Measurements from ENCODE around the gene CLMP. TPM values are rescaled to one million over a fixed set of nuclear protein-coding genes. Genes with fewer than 3 reads are reported as not detected.
"Not testable (repeated sequence)": the region's sequence is repeated elsewhere in the genome, so short reads cannot be mapped to it uniquely, and the experiment has no call there.

CLMP gene
- total and polyA plus RNA-seq, 2 experiments from 2014 or later: 7.1 to 18.4 TPM

- H3K4me3 Mint-ChIP-seq: no peak overlapping the region
- H3K4me3 ChIP-seq: no peak overlapping the region
- TF ChIP-seq STAT1 (IDR thresholded peaks at IDR 0.05; ENCODE audit: unreplicated experiment): no peak
- TF ChIP-seq EZH2 (IDR thresholded peaks at IDR 0.05; ENCODE audit: low read depth, unreplicated experiment): no peak
- TF ChIP-seq ZNF331 (CRISPR knock-in tag; IDR thresholded peaks at IDR 0.05; ENCODE audit: low read depth): no peak
- TF ChIP-seq, protein P1, sequence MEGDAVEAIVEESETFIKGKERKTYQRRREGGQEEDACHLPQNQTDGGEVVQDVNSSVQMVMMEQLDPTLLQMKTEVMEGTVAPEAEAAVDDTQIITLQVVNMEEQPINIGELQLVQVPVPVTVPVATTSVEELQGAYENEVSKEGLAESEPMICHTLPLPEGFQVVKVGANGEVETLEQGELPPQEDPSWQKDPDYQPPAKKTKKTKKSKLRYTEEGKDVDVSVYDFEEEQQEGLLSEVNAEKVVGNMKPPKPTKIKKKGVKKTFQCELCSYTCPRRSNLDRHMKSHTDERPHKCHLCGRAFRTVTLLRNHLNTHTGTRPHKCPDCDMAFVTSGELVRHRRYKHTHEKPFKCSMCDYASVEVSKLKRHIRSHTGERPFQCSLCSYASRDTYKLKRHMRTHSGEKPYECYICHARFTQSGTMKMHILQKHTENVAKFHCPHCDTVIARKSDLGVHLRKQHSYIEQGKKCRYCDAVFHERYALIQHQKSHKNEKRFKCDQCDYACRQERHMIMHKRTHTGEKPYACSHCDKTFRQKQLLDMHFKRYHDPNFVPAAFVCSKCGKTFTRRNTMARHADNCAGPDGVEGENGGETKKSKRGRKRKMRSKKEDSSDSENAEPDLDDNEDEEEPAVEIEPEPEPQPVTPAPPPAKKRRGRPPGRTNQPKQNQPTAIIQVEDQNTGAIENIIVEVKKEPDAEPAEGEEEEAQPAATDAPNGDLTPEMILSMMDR (conservative IDR thresholded peaks at IDR 0.05; ENCODE audit: low read depth in 2 of 2): no peak
- TF ChIP-seq NANOG (IDR thresholded peaks at IDR 0.05; ENCODE audit: borderline replicate concordance): no peak
- no peak for TF ChIP-seq CREB1 (CRISPR knock-in tag; IDR thresholded peaks at IDR 0.05; ENCODE audit: low read depth)
- TF ChIP-seq JUNB (IDR thresholded peaks at IDR 0.05; ENCODE audit: unreplicated experiment): no peak
- no peak for TF ChIP-seq POLR2AphosphoS5 (IDR thresholded peaks at IDR 0.05; ENCODE audit: low read depth)
- no peaks in the 10 kb centered on the region for H3K9me3 Mint-ChIP-seq
- peaks cover 5% of the 10 kb centered on the region for H3K4me1 Mint-ChIP-seq
- H3K36me3 Mint-ChIP-seq (ENCODE audit: low read depth): peaks cover 4% of the 10 kb centered on the region; the same call in 1 of the 3 replicates
- H3K27ac ChIP-seq (ENCODE audit: low read depth): 0 out of 2 replicates have a peak overlapping the region, but pooled peaks have one; percentile 39
- no peak for DNase-seq (ENCODE audit: low spot score)
- H3F3A ChIP-seq (replicated peaks; ENCODE audit: low read depth): no peaks in the 10 kb centered on the region
- H3K4me1 ChIP-seq (ENCODE audit: insufficient read depth): 0 out of 2 replicates have a peak, but pooled peaks cover under 1% of the 10 kb centered on the region
- no peak overlapping the region for H3K27ac Mint-ChIP-seq
- H3K36me3 ChIP-seq (ENCODE audit: insufficient read depth): no peaks in the 10 kb centered on the region
- H2AFZ ChIP-seq: no peak overlapping the region
- no peak for ATAC-seq
- H4K20me1 ChIP-seq (replicated peaks; ENCODE audit: insufficient read depth): no peaks in the 10 kb centered on the region
- H3K4me2 ChIP-seq: no peak overlapping the region
- H3K27me3 Mint-ChIP-seq (ENCODE audit: insufficient read depth, low read depth, poor library complexity): no peaks in the 10 kb centered on the region
- peaks cover 6% of the 10 kb centered on the region for H3K79me2 ChIP-seq (replicated peaks; ENCODE audit: insufficient read depth)
- H3K9me2 ChIP-seq (ENCODE audit: insufficient read depth): no peaks in the 10 kb centered on the region; the same call in 1 of the 2 replicates
- H3K27me3 ChIP-seq (ENCODE audit: insufficient read depth): no peaks in the 10 kb centered on the region
Observed at GRCh38 chr11:123152951-123153350, 42.1 kb downstream of the CLMP start.

DNA sequence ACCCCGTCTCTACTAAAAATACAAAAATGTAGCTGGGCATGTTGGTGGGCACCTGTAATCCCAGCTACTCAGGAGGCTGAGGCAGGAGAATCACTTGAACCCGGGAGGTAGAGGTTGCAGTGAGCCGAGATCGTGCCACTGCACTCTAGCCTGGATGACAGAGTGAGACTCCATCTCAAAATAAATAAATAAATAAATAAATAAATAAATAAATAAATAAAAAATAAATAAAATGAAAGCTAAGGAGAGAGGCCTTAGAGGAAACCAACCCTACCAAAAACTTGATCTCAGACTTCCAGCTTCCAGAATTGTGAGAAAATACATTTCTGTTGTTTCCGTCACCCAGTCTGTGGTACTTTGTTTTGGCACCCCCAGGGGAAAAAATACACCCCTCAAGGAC lies 42.7 kb downstream of the CLMP start:
- DNase-seq (ENCODE audit: low spot score); H3K4me3 Mint-ChIP-seq; H3K9me3 Mint-ChIP-seq; H3K27me3 ChIP-seq (ENCODE audit: insufficient read depth); H2AFZ ChIP-seq; H4K20me1 ChIP-seq (replicated peaks; ENCODE audit: insufficient read depth); H3K4me1 ChIP-seq (ENCODE audit: insufficient read depth); H3F3A ChIP-seq (replicated peaks; ENCODE audit: low read depth); ATAC-seq; H3K36me3 Mint-ChIP-seq (ENCODE audit: low read depth); H3K36me3 ChIP-seq (ENCODE audit: insufficient read depth); H3K4me1 Mint-ChIP-seq; H3K27ac Mint-ChIP-seq; H3K9me2 ChIP-seq (ENCODE audit: insufficient read depth); H3K27me3 Mint-ChIP-seq (ENCODE audit: insufficient read depth, low read depth, poor library complexity); H3K4me2 ChIP-seq; H3K4me3 ChIP-seq; H3K79me2 ChIP-seq (replicated peaks; ENCODE audit: insufficient read depth): not testable (repeated sequence)
- H3K27ac ChIP-seq (ENCODE audit: low read depth): 0 out of 2 replicates have a peak overlapping the region, but pooled peaks have one; percentile 39

GRCh38 chr11:123151796-123152195 lies 43.3 kb downstream of the CLMP start:
- Histone ChIP-seq H3K4me3 (no peak overlapping the region), H3K36me3 (ENCODE audit: insufficient read depth) (no peaks in the 10 kb centered on the region), H3K9me2 (ENCODE audit: insufficient read depth) (no peaks in the 10 kb centered on the region; the same call in 1 of the 2 replicates), H3K27me3 (ENCODE audit: insufficient read depth) (no peaks in the 10 kb centered on the region), H3K4me1 (ENCODE audit: insufficient read depth) (no peaks in the 10 kb centered on the region), H3K79me2 (replicated peaks; ENCODE audit: insufficient read depth) (peaks cover 6% of the 10 kb centered on the region), H3K4me2 (no peak overlapping the region), H3F3A (replicated peaks; ENCODE audit: low read depth) (0 out of 2 replicates have a peak, but pooled peaks cover 3% of the 10 kb centered on the region), H3K27ac (ENCODE audit: low read depth) (no peak overlapping the region), H4K20me1 (replicated peaks; ENCODE audit: insufficient read depth) (no peaks in the 10 kb centered on the region), H2AFZ (no peak overlapping the region)
- Mint-ChIP-seq H3K27ac (no peak overlapping the region), H3K27me3 (ENCODE audit: insufficient read depth, low read depth, poor library complexity) (no peaks in the 10 kb centered on the region), H3K4me1 (peaks cover 6% of the 10 kb centered on the region), H3K36me3 (ENCODE audit: low read depth) (peaks cover 4% of the 10 kb centered on the region; the same call in 1 of the 3 replicates), H3K4me3 (no peak overlapping the region), H3K9me3 (no peaks in the 10 kb centered on the region)
- ATAC-seq (no peak), DNase-seq (ENCODE audit: low spot score) (no peak)
- TF ChIP-seq JUNB (IDR thresholded peaks at IDR 0.05; ENCODE audit: unreplicated experiment) (no peak), ZNF331 (CRISPR knock-in tag; IDR thresholded peaks at IDR 0.05; ENCODE audit: low read depth) (no peak), CREB1 (CRISPR knock-in tag; IDR thresholded peaks at IDR 0.05; ENCODE audit: low read depth) (no peak), STAT1 (IDR thresholded peaks at IDR 0.05; ENCODE audit: unreplicated experiment) (no peak)
